ENCODE data around the gene ARHGAP44.
"Not testable (repeated sequence)": the region's sequence is repeated elsewhere in the genome, so short reads cannot be mapped to it uniquely, and the experiment has no call there.

ARHGAP44 gene

GRCh38 chr17:12821376-12821940 lies 32.2 kb downstream of the ARHGAP44 start:
- DNase-seq, result no peak

- DNase-seq, result no peak
Observed at GRCh38 chr17:12826431-12826830, 37.1 kb downstream of the ARHGAP44 start.

GRCh38 chr17:12830777-12831247 lies 41.5 kb downstream of the ARHGAP44 start:
- DNase-seq, result no peak

- DNase-seq, result no peak
Observed at GRCh38 chr17:12831839-12832238, 42.5 kb downstream of the ARHGAP44 start.

- no peak for DNase-seq
Observed at GRCh38 chr17:12839042-12839441, 49.7 kb downstream of the ARHGAP44 start.

- no peak for DNase-seq
Observed at GRCh38 chr17:12842936-12843335, 53.6 kb downstream of the ARHGAP44 start.

GRCh38 chr17:12850996-12851395 lies 61.7 kb downstream of the ARHGAP44 start:
- no peak for DNase-seq

GRCh38 chr17:12851901-12852435 lies 62.7 kb downstream of the ARHGAP44 start:
- DNase-seq, result no peak

GRCh38 chr17:12853921-12854320 lies 64.6 kb downstream of the ARHGAP44 start:
- DNase-seq, result no peak

GRCh38 chr17:12856416-12856815 lies 67.1 kb downstream of the ARHGAP44 start:
- no peak for DNase-seq

- DNase-seq, result no peak
Observed at GRCh38 chr17:12857592-12857991, 68.3 kb downstream of the ARHGAP44 start.

GRCh38 chr17:12859520-12859919 lies 70.2 kb downstream of the ARHGAP44 start:
- no peak for DNase-seq

GRCh38 chr17:12865769-12866168 lies 76.5 kb downstream of the ARHGAP44 start:
- no peak for DNase-seq

- DNase-seq, result no peak
Observed at GRCh38 chr17:12866244-12866643, 76.9 kb downstream of the ARHGAP44 start.

- no peak for DNase-seq
Observed at GRCh38 chr17:12867726-12868125, 78.4 kb downstream of the ARHGAP44 start.

- DNase-seq, result not testable (repeated sequence)
Observed at GRCh38 chr17:12873415-12874125, 84.3 kb downstream of the ARHGAP44 start.

- DNase-seq, result no peak
Observed at GRCh38 chr17:12877953-12878669, 88.8 kb downstream of the ARHGAP44 start.

GRCh38 chr17:12879096-12879495 lies 89.8 kb downstream of the ARHGAP44 start:
- not testable (repeated sequence) for DNase-seq

GRCh38 chr17:12883472-12883871 lies 94.2 kb downstream of the ARHGAP44 start:
- DNase-seq, result no peak

GRCh38 chr17:12887088-12887487 lies 97.8 kb downstream of the ARHGAP44 start:
- no peak for DNase-seq

- no peak for DNase-seq
Observed at GRCh38 chr17:12896180-12896785, 107.0 kb downstream of the ARHGAP44 start.

- DNase-seq, result no peak
Observed at GRCh38 chr17:12898110-12898509, 108.8 kb downstream of the ARHGAP44 start.

- no peak for DNase-seq
Observed at GRCh38 chr17:12899604-12900003, 110.3 kb downstream of the ARHGAP44 start.

Measured in femur (tissue), 1 donor.